A549 (cell line): Measurements from ENCODE around the gene PDGFD.

ENCODE experiments used
- CHD2 ChIP-seq: fragments of 150-350 bp; IDR thresholded peaks from 2 replicates; pipeline ENCODE4 v1.6.1; 2014; ENCODE audit warnings: low read length; ENCODE audit not compliant: partially characterized antibody
- CTCF ChIP-seq: fragments of >200 bp; sonication (Bioruptor Twin); formaldehyde crosslinking; IDR thresholded peaks from 3 replicates; pipeline ENCODE4 v1.5.1; 2016
- EHMT2 ChIP-seq: fragments of 200-600 bp; sonication (generic); IDR thresholded peaks from 2 replicates; pipeline ENCODE4 v1.6.1; 2016; ENCODE audit warnings: antibody characterized with exemption, low read depth, mild to moderate bottlenecking, moderate library complexity
- EP300 ChIP-seq, 2 experiments: fragments of >200 bp; sonication (Bioruptor Twin); formaldehyde crosslinking; IDR thresholded peaks; 2 replicates in 1 of 2; 3 replicates in 1 of 2; pipeline ENCODE4 v1.6.1; 2016 to 2017
- JUN ChIP-seq, 2 experiments: fragments of >200 bp; sonication (Bioruptor Twin); formaldehyde crosslinking; IDR thresholded peaks; 2 replicates in 1 of 2; 3 replicates in 1 of 2; pipeline ENCODE4 v1.6.1; 2016 to 2017
- MAFK ChIP-seq: fragments of 450-650 bp; IDR thresholded peaks from 2 replicates; pipeline ENCODE4 v1.6.1; 2014; ENCODE audit not compliant: partially characterized antibody
- MYC ChIP-seq: IDR thresholded peaks from 2 replicates; pipeline ENCODE4 v1.6.1; 2012; ENCODE audit warnings: mild to moderate bottlenecking, inconsistent platforms, low read length, improper control_type of control experiment, borderline replicate concordance
- POLR2A ChIP-seq: IDR thresholded peaks from 2 replicates; pipeline ENCODE4 v1.6.1; 2012; ENCODE audit warnings: mild to moderate bottlenecking, low read length
- RFX5 ChIP-seq: fragments of 450-650 bp; IDR thresholded peaks from 2 replicates; pipeline ENCODE4 v1.7.1; 2014; ENCODE audit warnings: antibody characterized with exemption, mild to moderate bottlenecking, moderate library complexity
- SMC3 ChIP-seq: fragments of >200 bp; sonication (Bioruptor Twin); formaldehyde crosslinking; IDR thresholded peaks from 3 replicates; pipeline ENCODE4 v1.6.1; 2018; ENCODE audit warnings: inconsistent platforms
- ZSCAN20 ChIP-seq: fragments of 250-450 bp; sonication (Bioruptor Pico); IDR thresholded peaks from 2 replicates; pipeline ENCODE4 v1.8.0; 2022; ENCODE audit warnings: mild to moderate bottlenecking, moderate library complexity
- TF ChIP-seq, protein P1 (sequence below): IDR thresholded peaks from 2 replicates; pipeline ENCODE4 v1.6.1; 2012

DNA sequence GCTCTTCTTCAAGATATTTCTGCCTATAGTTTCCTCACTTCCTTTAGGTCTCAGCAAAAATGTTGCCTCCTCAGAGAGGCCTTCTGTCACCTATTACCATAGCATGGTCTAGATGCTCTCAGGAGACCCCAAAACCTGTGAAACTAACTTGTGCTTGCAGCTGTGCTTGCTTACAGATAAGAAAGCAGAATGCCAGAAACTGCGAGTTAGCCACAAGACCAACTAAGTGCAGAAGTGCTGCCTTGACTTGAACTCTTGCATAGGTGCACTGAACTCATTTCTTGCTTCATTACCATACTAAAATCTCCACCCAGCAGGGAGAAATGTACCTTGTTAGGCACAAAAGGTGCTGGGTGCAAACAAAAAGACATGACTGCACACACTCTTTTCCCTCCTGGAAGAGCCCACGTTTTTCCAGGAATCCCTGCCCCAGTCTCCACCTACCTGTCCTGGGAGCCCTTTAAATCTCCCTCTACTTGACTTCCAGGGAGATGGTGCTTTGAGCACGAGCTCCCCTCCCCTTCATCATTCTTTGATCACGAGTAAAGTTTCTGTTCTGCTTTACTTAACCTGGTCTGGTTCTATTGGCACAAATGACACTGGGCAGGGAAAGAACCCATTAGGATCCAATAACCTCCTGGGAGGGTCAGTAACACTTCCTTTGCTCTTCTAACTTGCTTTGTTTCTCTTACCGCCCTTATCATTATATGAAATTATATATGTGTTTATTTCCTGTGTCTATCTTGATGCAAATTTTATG is 265.2 kb downstream of the PDGFD start:
- no peak for TF ChIP-seq EP300 (IDR thresholded peaks at IDR 0.05)
- no peak for TF ChIP-seq MYC
- TF ChIP-seq CTCF: no peak
- TF ChIP-seq SMC3: no peak
- TF ChIP-seq JUN (IDR thresholded peaks at IDR 0.05): no peak
- TF ChIP-seq, protein P1, sequence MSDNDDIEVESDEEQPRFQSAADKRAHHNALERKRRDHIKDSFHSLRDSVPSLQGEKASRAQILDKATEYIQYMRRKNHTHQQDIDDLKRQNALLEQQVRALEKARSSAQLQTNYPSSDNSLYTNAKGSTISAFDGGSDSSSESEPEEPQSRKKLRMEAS: no peak
- TF ChIP-seq RFX5: no peak
- no peak for TF ChIP-seq MAFK
- no peak for TF ChIP-seq CHD2
- no peak for TF ChIP-seq POLR2A
- no peak for TF ChIP-seq ZSCAN20 (CRISPR knock-in tag)
- TF ChIP-seq EHMT2: no peak
